Activated CD4-positive, alpha-beta memory T cell treated with anti-CD3 and anti-CD28 coated beads for 36 hours (primary cell): ENCODE data around the gene RHOB. TPM values are rescaled to one million over a fixed set of nuclear protein-coding genes. Genes with fewer than 3 reads are reported as not detected.

Experiments
- CTCF ChIA-PET: fragments of 350-600 bp; sonication (Branson Sonifier 250); formaldehyde crosslinking; loops from one replicate; lab custom pipeline; 2021; ENCODE audit warnings: antibody characterized with exemption, inconsistent platforms; lab: Charles Lee
- POLR2A ChIA-PET: fragments of 350-600 bp; sonication (Branson Sonifier 250); formaldehyde crosslinking; loops from one replicate; lab custom pipeline; 2021; ENCODE audit warnings: antibody characterized with exemption; lab: Charles Lee
- DNase-seq: peaks from one replicate; pipeline ENCODE4 v3.0.0-alpha.2; 2020
- H3K27ac Mint-ChIP-seq: one replicate; pipeline ENCODE4 v1.8.0; 2021; ENCODE audit warnings: mixed read lengths
- H3K27me3 Mint-ChIP-seq: one replicate; pipeline ENCODE4 v1.8.0; 2021; ENCODE audit warnings: mixed read lengths
- H3K36me3 Mint-ChIP-seq: one replicate; pipeline ENCODE4 v1.8.0; 2021; ENCODE audit warnings: mixed read lengths
- H3K4me1 Mint-ChIP-seq: one replicate; pipeline ENCODE4 v1.8.0; 2021; ENCODE audit warnings: low read depth, mixed read lengths
- H3K4me3 Mint-ChIP-seq: one replicate; pipeline ENCODE4 v1.8.0; 2021; ENCODE audit warnings: mild to moderate bottlenecking, mixed read lengths
- H3K9me3 Mint-ChIP-seq: one replicate; pipeline ENCODE4 v1.8.0; 2021; ENCODE audit warnings: mixed read lengths
- intact Hi-C: fragments of 100-400 bp; cut with micrococcal nuclease; formaldehyde crosslinking; loops from one replicate; pipeline ENCODE4 v1.15.1; 2023
- total RNA-seq, 2 experiments: library from RNA; stranded (reverse); gene quantifications; one replicate each; pipeline ENCODE4 v1.2.3, GENCODE V29; 2021

The RHOB gene
- total RNA-seq, 2 experiments from 2014 or later: 31.6 to 33.6 TPM

DNA sequence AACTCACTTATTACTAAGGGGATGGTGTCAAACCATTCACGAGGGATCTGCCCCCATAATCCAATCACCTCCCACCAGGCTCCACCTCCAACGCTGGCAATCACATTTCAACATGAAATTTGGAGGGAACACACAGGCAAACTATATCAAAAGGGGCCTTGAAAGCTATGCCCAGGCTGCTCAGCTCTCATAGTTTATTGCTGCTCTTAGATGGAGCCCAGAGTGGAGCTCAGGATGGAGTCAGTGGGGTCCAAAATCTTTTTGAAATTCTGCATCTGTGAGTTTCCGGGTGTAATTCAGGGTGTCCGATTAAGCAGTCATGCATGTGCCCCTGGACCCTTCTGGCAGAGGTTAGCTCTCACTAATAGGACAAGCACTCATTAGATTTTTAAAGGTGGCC, 24.3 kb downstream of the RHOB start:
- Mint-ChIP-seq H3K36me3 (no peaks in the 10 kb centered on the region), H3K9me3 (no peaks in the 10 kb centered on the region), H3K27me3 (no peaks in the 10 kb centered on the region), H3K4me1 (no peaks in the 10 kb centered on the region), H3K27ac (no peak overlapping the region), H3K4me3 (no peak overlapping the region)
- ChIA-PET CTCF (no interaction called here), POLR2A (no interaction called here)
- DNase-seq: no peak
- intact Hi-C loops: no loop called here

GRCh38 chr2:20471902-20472559, 25.2 kb downstream of the RHOB start:
- Mint-ChIP-seq H3K36me3 (no peaks in the 10 kb centered on the region), H3K27ac (no peak overlapping the region), H3K4me3 (no peak overlapping the region), H3K27me3 (no peaks in the 10 kb centered on the region), H3K4me1 (no peaks in the 10 kb centered on the region), H3K9me3 (no peaks in the 10 kb centered on the region)
- ChIA-PET POLR2A (no interaction called here), CTCF (no interaction called here)
- intact Hi-C loops: no loop called here
- DNase-seq: no peak

DNA sequence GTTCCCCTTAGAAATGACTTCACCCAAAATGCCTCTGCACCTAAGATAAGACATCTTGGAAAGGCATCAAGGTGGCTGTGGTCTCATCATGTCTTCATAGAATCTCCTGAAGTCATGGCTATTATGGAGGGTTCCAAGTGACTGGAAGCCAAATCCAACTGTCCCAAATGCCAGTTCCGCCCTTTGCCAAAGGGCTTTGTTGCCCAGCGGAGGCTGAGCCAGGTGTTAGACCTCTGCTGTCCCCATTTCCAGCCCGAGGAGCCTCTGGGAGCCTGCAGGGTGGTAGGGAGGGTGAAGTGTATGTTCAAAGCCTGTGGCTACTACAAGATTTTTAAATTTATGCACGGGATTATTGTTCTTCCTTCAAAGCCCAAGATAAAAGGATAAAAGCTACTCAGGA, 25.7 kb downstream of the RHOB start:
- DNase-seq: no peak
- no peak overlapping the region for H3K27ac Mint-ChIP-seq
- ChIA-PET CTCF (no interaction called here), POLR2A (no interaction called here)
- H3K4me3 Mint-ChIP-seq: no peak overlapping the region
- no peaks in the 10 kb centered on the region for H3K27me3 Mint-ChIP-seq
- no peaks in the 10 kb centered on the region for H3K4me1 Mint-ChIP-seq
- H3K36me3 Mint-ChIP-seq: no peaks in the 10 kb centered on the region
- intact Hi-C loops: no loop called here
- H3K9me3 Mint-ChIP-seq: no peaks in the 10 kb centered on the region

DNA sequence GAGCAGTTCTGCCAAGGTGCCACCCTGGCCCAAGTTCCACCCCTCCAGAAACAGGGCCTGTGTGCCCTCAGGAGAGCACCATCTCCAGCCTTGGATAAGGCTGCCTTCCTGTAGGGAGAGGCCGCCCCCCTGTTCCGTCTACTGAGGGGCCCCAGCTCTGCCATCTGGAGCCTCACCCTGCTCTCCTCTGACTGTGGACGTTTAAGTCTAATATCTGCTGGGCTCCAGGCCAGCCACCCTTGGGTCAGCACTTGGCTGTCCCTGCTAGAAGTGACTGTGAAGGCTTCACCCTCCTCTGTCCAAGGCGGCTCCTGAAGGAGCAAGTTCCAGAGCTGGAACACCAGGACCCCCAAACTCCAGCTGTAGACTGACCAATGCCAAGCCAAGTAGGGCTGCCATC, 26.3 kb downstream of the RHOB start:
- intact Hi-C loops: no loop called here
- Mint-ChIP-seq H3K36me3 (no peaks in the 10 kb centered on the region), H3K9me3 (no peaks in the 10 kb centered on the region), H3K4me1 (no peaks in the 10 kb centered on the region), H3K27ac (no peak overlapping the region), H3K4me3 (no peak overlapping the region), H3K27me3 (no peaks in the 10 kb centered on the region)
- ChIA-PET POLR2A (interaction anchor here (0.9 kb wide), 1 partner anchor 19 kb away, joined by 3 read pairs; no protein-coding TSS in a partner anchor), CTCF (no interaction called here)
- no peak for DNase-seq

DNA sequence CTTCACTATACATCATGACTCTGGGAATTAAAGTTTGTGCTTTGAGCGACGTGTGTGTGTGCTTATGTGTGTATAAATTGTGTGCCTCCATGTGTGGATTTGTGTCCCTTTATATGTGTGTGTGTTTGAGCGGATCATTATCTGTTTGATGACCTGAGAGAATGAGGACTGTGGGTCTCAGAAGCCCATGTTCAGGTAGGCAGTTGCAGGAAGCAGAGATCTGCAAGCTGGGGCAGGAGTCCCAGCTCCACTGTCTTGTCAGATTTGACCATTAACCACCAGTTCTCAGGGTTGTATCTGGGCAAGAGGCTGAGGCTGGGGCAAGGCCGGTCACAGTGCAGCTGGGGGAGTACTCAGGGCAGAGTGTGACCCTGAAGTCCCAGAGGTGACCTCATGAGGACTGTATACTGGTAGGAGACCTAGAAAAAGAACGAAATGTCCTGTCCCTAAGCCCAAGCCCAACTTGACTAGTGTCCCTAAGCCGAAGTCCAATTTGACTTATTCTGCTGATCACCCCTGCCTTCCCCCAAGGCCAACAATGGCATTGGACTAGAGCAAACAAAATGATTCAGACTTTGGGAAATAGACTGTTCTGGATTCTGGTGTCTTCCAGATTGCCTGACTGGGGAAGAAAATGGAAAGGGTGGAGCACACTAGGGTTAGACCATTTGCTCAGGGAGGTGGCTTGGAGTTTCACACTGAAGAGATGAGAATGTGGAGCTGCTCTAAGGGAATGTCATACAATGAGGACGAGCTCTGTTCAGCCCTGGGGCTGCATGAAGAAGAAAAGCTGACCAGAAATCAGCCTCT, 28.1 kb downstream of the RHOB start:
- no peak for DNase-seq
- Mint-ChIP-seq H3K4me1 (no peaks in the 10 kb centered on the region), H3K9me3 (peaks cover 3% of the 10 kb centered on the region), H3K27me3 (peaks cover 2% of the 10 kb centered on the region), H3K27ac (no peak overlapping the region), H3K36me3 (no peaks in the 10 kb centered on the region), H3K4me3 (no peak overlapping the region)
- ChIA-PET CTCF (interaction anchor here (0.8 to 1.3 kb wide), 2 partner anchors 28 to 64 kb away, joined by 3 to 4 read pairs; partner anchors contain the start of gene RHOB), POLR2A (no interaction called here)
- intact Hi-C loops: no loop called here

GRCh38 chr2:20475567-20475952, 28.7 kb downstream of the RHOB start:
- CTCF ChIA-PET: no interaction called here
- Mint-ChIP-seq H3K36me3 (no peaks in the 10 kb centered on the region), H3K4me1 (no peaks in the 10 kb centered on the region), H3K4me3 (no peak overlapping the region), H3K9me3 (peaks cover 3% of the 10 kb centered on the region), H3K27ac (no peak overlapping the region), H3K27me3 (peaks cover 2% of the 10 kb centered on the region)
- POLR2A ChIA-PET: no interaction called here
- DNase-seq: no peak
- intact Hi-C loops: no loop called here

DNA sequence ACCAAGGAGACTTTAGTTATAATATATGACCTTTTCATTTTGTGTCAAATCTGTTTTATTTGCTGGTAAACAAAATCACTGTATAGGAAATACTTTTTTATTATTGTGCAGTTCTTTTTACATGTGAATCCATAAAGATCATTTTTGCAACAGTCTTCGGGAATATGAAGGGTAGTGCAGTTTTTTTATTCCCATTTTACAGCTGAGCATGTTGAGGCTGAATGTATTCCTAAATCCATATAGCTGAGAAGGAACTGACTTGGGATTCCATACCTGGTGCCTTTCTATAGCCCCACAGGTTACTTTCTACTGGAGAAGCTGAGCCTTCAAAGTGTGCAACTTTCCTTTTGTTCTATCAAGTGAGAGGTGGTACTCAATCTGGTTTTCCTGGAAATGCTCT, 29.6 kb downstream of the RHOB start:
- Mint-ChIP-seq H3K9me3 (peaks cover 3% of the 10 kb centered on the region), H3K36me3 (no peaks in the 10 kb centered on the region), H3K27ac (no peak overlapping the region), H3K4me1 (no peaks in the 10 kb centered on the region), H3K4me3 (no peak overlapping the region), H3K27me3 (peaks cover 2% of the 10 kb centered on the region)
- ChIA-PET POLR2A (no interaction called here), CTCF (interaction anchor here (2.1 kb wide), 1 partner anchor 166 kb away, joined by 6 read pairs; no protein-coding TSS in a partner anchor)
- no peak for DNase-seq
- intact Hi-C loops: no loop called here

- Mint-ChIP-seq H3K4me1 (no peaks in the 10 kb centered on the region), H3K27ac (no peak overlapping the region), H3K36me3 (no peaks in the 10 kb centered on the region), H3K9me3 (peaks cover 3% of the 10 kb centered on the region), H3K27me3 (peaks cover 2% of the 10 kb centered on the region), H3K4me3 (no peak overlapping the region)
- intact Hi-C loops: no loop called here
- no peak for DNase-seq
- CTCF ChIA-PET: interaction anchor here (2.1 kb wide), 1 partner anchor 165 kb away, joined by 6 read pairs; no protein-coding TSS in a partner anchor
- POLR2A ChIA-PET: no interaction called here
Observed at GRCh38 chr2:20476950-20477349, 30.1 kb downstream of the RHOB start.

DNA sequence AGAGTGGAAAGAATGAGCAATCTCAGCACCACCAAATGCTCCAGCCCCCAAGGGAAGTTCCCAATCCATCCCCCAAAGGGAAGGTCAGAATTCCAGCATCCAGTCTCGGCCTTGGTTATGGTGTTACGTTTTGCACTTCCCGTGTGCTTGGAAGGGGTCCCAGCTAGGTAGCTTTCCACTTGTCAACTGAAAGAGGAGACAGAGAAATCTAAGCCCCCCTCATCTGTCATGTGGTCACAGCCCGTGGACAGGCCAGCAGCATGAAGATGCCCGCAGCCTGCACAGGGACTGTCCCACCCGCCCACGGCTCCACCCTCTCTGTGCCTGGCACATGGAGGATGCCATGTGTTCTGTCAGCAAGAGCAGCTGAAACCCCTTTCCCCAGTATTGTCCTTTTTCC, 32.1 kb downstream of the RHOB start:
- Mint-ChIP-seq H3K4me3 (no peak overlapping the region), H3K9me3 (peaks cover 3% of the 10 kb centered on the region), H3K4me1 (no peaks in the 10 kb centered on the region), H3K36me3 (no peaks in the 10 kb centered on the region), H3K27ac (no peak overlapping the region), H3K27me3 (peaks cover 2% of the 10 kb centered on the region)
- ChIA-PET CTCF (no interaction called here), POLR2A (no interaction called here)
- DNase-seq: no peak
- intact Hi-C loops: no loop called here

- Mint-ChIP-seq H3K4me3 (no peak overlapping the region), H3K27me3 (peaks cover 2% of the 10 kb centered on the region), H3K36me3 (no peaks in the 10 kb centered on the region), H3K9me3 (peaks cover 3% of the 10 kb centered on the region), H3K27ac (no peak overlapping the region), H3K4me1 (no peaks in the 10 kb centered on the region)
- CTCF ChIA-PET: no interaction called here
- POLR2A ChIA-PET: interaction anchor here (0.7 kb wide), 1 partner anchor 97 kb away, joined by 3 read pairs; no protein-coding TSS in a partner anchor
- intact Hi-C loops: no loop called here
- DNase-seq: no peak
Observed at GRCh38 chr2:20479835-20480234, 33.0 kb downstream of the RHOB start.

DNA sequence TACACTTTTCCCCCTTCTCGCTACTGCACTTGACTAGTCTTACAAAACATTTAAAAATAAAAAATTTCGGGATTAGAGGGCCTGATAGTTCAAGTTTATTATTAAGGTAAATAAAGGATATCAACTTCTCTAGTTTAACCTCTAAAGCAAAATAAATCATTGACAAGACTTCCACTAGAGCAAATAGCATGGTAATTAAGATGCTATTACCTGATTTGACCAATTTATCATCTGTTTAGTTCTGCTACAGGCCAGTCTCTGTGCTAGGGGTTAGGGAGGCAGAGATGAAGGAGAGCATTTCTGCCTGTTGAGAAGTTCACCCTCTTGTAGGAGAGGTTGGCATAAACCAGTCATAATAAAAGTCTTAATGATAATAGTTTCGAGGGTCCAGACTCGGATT, 34.0 kb downstream of the RHOB start:
- no peak overlapping the region for H3K4me3 Mint-ChIP-seq
- CTCF ChIA-PET: no interaction called here
- H3K4me1 Mint-ChIP-seq: no peaks in the 10 kb centered on the region
- H3K27me3 Mint-ChIP-seq: peaks cover 2% of the 10 kb centered on the region
- no peak for DNase-seq
- no peaks in the 10 kb centered on the region for H3K36me3 Mint-ChIP-seq
- peaks cover 3% of the 10 kb centered on the region for H3K9me3 Mint-ChIP-seq
- intact Hi-C loops: no loop called here
- POLR2A ChIA-PET: no interaction called here
- no peak overlapping the region for H3K27ac Mint-ChIP-seq

DNA sequence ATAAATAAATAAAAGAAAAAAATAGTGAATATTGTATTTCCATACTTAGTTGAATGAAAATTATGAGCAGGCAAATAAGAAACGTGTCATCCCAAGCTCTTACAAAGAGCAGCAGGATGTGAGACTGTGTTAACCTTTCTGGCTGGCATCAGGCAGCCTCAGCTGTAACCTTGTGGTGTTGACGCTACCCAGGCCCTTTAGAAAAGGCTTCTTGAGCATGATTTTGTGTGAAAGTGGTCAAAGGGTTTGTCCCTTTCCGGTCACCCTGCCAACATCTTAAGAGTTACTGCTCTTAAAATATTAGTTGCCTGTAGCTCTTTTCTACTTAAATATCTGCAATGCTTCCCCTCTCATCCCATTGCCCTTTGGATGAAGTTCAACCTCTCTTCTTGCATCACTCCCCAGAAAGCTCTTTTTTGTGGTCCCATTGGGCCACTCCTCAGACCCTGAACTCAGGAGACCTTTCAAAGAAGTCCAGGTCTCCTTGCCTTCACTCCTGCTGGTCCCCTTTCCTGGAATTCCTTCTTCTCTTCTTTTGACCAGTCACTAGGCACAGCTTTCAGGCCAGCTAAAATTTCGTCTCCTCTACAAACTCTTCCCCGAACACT, 35.0 kb downstream of the RHOB start:
- intact Hi-C loops: no loop called here
- Mint-ChIP-seq H3K36me3 (no peaks in the 10 kb centered on the region), H3K27me3 (peaks cover 2% of the 10 kb centered on the region), H3K4me3 (no peak overlapping the region), H3K27ac (no peak overlapping the region), H3K4me1 (no peaks in the 10 kb centered on the region), H3K9me3 (peaks cover 3% of the 10 kb centered on the region)
- no peak for DNase-seq
- POLR2A ChIA-PET: no interaction called here
- CTCF ChIA-PET: no interaction called here
